HUES6 (cell line): ENCODE data around the gene KCNT1.

ENCODE experiments used
- H3K27ac ChIP-seq: 2 replicates; pipeline ENCODE4 v1.7.0; 2013; ENCODE audit warnings: low read depth, mild to moderate bottlenecking, low read length, inconsistent platforms
- H3K27me3 ChIP-seq: 2 replicates; pipeline ENCODE4 v1.6.1; 2013; ENCODE audit warnings: low read length; ENCODE audit not compliant: control insufficient read depth, insufficient read depth
- H3K36me3 ChIP-seq: 2 replicates; pipeline ENCODE4 v1.6.1; 2013; ENCODE audit warnings: low read length; ENCODE audit not compliant: control insufficient read depth, insufficient read depth
- H3K4me1 ChIP-seq: 2 replicates; pipeline ENCODE4 v1.6.1; 2013; ENCODE audit warnings: low read length; ENCODE audit not compliant: control insufficient read depth, insufficient read depth
- H3K4me3 ChIP-seq: 2 replicates; pipeline ENCODE4 v1.5.1; 2013; ENCODE audit warnings: low read depth, low read length
- H3K9ac ChIP-seq: one replicate; pipeline ENCODE4 v1.6.1; 2013; ENCODE audit warnings: mild to moderate bottlenecking, low read length
- H3K9me3 ChIP-seq: 2 replicates; pipeline ENCODE4 v1.6.1; 2013; ENCODE audit warnings: low read depth, low read length; ENCODE audit not compliant: control insufficient read depth, insufficient read depth

KCNT1 gene

DNA sequence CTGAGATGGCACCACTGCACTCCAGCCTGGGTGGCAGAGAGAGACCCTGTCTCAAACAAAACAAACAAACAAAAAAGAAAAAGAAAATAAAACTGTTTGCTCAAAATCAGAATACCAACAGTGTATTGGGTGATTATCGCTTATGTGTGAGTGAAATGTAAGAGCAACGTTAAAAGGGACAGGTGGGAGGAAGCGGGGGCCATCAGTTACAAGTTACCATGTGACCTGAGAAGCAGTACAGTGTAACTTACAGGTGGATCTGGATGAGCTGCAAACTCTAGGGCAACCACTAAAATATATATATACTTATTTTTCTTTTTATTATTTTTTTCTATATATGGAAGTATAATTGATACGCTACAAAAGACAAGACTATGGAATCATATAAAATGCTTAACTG lies 93.4 kb downstream of the KCNT1 start:
- Histone ChIP-seq H3K9me3 (no peaks in the 10 kb centered on the region), H3K4me3 (no peak overlapping the region), H3K36me3 (no peaks in the 10 kb centered on the region), H3K27me3 (no peaks in the 10 kb centered on the region), H3K9ac (no peak overlapping the region), H3K27ac (no peak overlapping the region), H3K4me1 (no peaks in the 10 kb centered on the region)

DNA sequence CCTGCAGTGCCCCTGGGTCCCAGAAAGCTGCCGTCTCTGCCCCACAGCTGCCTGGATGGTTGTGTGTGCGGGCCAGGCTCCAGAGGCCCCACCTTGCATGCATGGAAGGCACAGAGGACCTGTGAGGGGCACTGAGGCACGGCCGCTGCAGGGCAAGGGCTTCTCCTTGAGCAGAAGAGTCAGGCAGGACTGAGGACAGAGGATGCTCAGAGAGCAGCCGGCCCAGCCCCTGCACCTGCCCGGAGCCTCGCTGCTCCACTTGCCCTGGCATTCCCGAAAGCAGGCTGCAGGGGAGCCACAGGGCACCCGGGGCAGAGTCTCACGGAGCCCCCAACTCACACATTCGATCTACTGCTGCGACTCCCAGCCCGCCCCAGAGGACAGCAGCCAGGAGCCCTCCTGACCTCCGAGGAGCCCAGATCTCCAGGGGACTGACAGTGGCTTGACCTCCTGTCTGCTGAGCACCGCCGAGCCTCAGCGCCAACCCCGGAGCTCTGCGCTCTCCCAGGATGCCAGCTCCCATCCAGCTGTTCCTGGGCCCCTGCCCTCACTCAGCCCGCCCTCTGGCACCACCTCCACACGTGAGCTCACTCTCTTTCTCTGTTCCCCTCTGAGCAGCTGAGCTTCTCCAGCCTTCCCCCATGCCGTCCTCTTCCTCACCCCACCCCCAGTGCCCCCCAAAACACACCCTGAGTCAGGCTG lies 95.0 kb downstream of the KCNT1 start:
- Histone ChIP-seq H3K27ac (no peak overlapping the region), H3K9ac (no peak overlapping the region), H3K9me3 (0 out of 2 replicates have a peak, but pooled peaks cover 4% of the 10 kb centered on the region), H3K27me3 (no peaks in the 10 kb centered on the region), H3K4me3 (no peak overlapping the region), H3K4me1 (no peaks in the 10 kb centered on the region), H3K36me3 (no peaks in the 10 kb centered on the region)

DNA sequence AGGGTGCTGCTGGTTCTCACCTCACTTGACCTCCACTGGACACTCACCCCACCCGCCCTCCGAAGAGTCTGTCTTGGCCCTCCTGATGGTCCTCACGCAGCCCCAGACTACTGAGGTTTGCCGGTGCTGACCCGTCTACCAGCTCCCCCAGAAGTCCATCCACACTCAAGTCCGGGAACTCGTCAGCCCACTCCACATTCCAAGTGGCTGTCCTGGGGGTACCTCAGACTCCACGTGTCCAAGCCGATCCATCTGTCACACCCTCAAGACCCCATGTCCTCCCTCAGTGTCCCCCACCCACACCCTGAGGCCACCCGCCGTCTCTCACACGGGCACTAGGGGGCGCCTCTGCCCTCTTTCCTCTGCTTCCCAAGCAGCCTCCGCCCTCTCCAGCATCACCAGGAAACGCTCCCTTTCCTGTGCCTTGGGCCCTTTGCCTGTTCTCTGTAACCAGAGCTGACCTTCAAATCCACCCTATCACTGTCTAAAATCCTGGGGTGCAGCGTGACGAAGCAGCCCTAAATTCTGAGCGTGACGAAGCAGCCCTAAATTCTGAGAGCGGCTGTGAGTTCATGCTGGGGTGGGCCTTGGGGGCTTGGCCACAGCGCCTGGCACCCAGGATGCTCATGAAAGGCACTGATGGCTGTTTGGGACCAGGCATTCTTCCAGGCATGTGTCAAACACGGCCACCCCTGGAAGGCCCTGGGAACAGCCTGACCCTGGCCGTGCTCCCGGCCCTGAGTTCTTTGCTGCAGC lies 95.7 kb downstream of the KCNT1 start:
- H3K9ac ChIP-seq: no peak overlapping the region

DNA sequence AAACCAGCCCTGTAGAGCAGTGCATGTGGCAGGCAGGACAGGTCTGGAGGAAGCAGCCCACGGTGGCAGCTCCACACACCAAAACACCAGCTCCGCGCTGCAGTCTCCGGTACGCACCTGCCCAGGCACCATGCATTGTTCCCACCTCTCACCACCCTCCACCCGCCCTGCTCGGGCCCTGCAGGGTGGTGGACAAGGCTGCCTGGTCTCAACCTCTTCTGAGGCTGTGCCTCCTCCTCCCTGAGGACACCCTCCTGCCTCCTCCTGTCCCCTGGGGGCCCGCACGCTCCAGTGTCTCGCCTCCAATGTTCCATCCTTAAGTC lies 96.2 kb downstream of the KCNT1 start:
- Histone ChIP-seq H3K27ac (no peak overlapping the region), H3K4me1 (no peaks in the 10 kb centered on the region), H3K9ac (no peak overlapping the region), H3K27me3 (no peaks in the 10 kb centered on the region), H3K36me3 (no peaks in the 10 kb centered on the region), H3K4me3 (no peak overlapping the region), H3K9me3 (0 out of 2 replicates have a peak, but pooled peaks cover 4% of the 10 kb centered on the region)

More for the DNA sequence above, 95.7 kb downstream of the KCNT1 start:
- H3K4me3 ChIP-seq: no peak overlapping the region
- no peaks in the 10 kb centered on the region for H3K36me3 ChIP-seq
- H3K27me3 ChIP-seq: no peaks in the 10 kb centered on the region
- no peak overlapping the region for H3K27ac ChIP-seq
- H3K4me1 ChIP-seq: no peaks in the 10 kb centered on the region
- H3K9me3 ChIP-seq: 0 out of 2 replicates have a peak, but pooled peaks cover 4% of the 10 kb centered on the region

DNA sequence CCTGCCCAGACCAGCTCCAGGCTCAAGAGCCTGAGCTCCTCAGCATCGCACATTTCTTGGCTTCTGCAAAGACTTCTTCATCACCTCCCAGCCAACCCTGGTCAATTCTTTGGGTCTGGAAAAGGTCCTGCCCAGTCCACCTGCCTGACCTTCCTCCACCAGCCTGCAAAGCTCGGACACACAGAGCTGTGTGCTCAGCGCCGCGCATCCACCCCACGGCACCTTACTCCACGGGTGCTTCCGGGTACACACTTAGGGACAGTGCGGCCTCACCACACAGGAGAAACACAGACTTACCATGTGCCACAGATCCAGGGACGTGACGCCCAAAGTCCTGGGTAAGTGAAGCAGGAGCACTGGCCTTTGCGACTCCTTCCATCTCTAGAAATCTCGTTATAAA lies 97.3 kb downstream of the KCNT1 start:
- Histone ChIP-seq H3K36me3 (no peaks in the 10 kb centered on the region), H3K4me1 (no peaks in the 10 kb centered on the region), H3K9me3 (0 out of 2 replicates have a peak, but pooled peaks cover 4% of the 10 kb centered on the region), H3K9ac (no peak overlapping the region), H3K27ac (no peak overlapping the region), H3K4me3 (no peak overlapping the region), H3K27me3 (no peaks in the 10 kb centered on the region)

DNA sequence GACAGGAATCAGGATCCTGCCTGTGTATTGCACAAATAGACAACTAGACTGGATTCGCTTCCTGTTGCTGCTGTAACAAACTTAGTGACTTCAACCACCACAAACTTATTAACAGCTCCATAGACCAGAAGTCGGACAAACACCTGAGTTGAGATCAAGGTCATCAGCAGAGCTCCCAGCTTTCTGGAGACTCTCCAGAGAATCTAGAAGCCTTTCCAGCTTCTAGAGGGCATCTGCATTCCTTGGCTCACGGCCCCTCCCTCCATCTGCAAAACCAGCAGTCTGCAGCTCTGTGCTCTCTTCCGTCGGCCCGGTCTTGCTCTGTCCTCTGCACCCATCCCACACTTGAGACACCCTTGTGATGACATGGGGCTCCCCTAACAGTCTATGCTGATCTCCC lies 99.1 kb downstream of the KCNT1 start:
- Histone ChIP-seq H3K9ac (no peak overlapping the region), H3K27ac (no peak overlapping the region), H3K4me1 (no peaks in the 10 kb centered on the region; the same call in 1 of the 2 replicates), H3K36me3 (no peaks in the 10 kb centered on the region), H3K4me3 (no peak overlapping the region), H3K27me3 (no peaks in the 10 kb centered on the region), H3K9me3 (0 out of 2 replicates have a peak, but pooled peaks cover 4% of the 10 kb centered on the region)

DNA sequence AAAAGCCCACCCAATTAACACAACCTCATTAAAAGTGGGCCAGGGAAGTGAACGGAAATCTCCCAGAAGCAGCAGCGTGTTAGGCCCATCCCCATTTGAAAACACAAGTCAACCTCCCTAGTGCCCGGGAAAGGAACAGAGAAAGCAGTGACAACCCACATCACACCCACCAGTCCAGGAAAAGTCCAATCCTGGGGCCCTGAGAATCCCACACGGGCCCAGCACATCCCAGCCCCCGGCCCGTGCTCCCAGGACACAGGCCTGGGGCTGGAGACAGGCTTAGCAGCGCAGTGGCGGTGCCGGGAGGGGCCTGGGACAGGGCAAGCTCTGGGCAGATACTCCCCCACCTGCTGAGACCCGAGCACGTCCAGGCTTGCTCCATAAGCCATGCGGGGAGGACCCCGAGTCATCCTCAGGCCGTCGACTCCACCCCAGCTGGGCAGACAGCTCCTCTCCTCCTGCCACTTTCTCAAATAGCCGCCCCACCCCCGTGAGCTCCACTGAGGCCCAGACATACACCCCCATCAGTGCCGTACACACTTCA lies 101.0 kb downstream of the KCNT1 start:
- Histone ChIP-seq H3K4me1 (no peaks in the 10 kb centered on the region; the same call in 1 of the 2 replicates), H3K27ac (no peak overlapping the region), H3K27me3 (no peaks in the 10 kb centered on the region), H3K9me3 (0 out of 2 replicates have a peak, but pooled peaks cover 4% of the 10 kb centered on the region), H3K4me3 (no peak overlapping the region), H3K36me3 (no peaks in the 10 kb centered on the region; the same call in 1 of the 2 replicates), H3K9ac (no peak overlapping the region)

DNA sequence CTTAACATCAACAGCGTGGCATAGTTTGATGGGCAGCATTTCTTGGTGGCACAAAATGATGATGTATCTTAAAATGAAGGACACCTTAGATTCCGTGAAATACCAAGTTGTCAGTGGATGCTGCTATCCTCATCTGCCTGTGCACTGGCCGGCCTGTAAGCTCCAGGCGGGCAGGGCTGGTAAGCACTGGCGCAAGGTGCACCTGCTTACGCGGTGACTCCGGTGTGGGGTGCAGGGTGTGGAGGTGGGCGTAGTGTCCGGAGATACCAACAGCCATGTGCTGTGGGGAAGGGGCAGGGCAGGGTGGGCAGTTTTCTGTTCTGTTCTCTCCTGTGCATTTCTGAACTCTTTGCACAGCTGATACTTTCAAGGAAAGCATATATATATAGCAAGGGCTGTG lies 101.5 kb downstream of the KCNT1 start:
- no peaks in the 10 kb centered on the region; the same call in 1 of the 2 replicates for H3K4me1 ChIP-seq
- H3K9me3 ChIP-seq: 0 out of 2 replicates have a peak, but pooled peaks cover 4% of the 10 kb centered on the region
- no peaks in the 10 kb centered on the region for H3K27me3 ChIP-seq
- H3K4me3 ChIP-seq: no peak overlapping the region
- no peak overlapping the region for H3K27ac ChIP-seq
- no peak overlapping the region for H3K9ac ChIP-seq
- H3K36me3 ChIP-seq: peaks cover under 1% of the 10 kb centered on the region; the same call in 1 of the 2 replicates

DNA sequence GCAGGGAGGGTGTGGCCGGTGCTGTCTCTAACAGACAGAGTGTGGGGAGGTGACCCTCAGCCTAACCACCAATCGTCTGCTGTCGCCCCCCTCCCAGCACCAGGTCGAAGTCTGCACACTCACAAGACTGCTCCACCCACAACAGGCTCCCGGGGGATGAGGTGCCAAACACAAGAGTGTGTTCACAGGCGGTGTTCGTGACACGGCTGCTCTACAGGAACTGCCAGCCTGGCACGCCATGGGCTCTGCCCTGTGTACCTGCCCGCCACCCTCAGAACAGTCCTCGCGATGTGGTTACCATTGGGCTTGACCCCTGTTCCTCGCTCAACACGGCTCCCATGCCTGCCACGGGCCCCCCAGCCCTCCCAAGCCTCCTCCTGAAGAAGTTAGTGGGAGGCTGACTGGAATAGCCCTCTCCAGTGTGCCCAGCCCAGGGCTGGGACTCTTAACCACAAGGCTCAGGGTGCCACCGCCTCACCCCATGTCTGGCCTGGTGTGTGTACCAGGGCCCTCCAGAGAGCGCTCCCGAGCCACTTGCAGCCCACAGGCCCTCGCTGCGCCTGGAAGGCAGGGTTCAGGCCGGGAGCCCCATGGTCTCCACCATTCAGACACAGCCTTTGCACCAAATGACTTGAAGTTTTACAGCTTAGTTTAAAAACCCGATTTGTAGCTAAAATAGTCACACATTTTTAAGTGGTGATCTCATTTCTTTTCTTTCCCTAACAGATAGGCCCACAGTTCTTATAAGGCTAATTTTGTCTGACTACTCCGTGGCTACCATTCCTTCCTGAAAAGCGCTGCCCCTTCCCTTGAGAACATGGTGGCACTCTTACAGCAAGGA lies 102.8 kb downstream of the KCNT1 start:
- no peaks in the 10 kb centered on the region for H3K27me3 ChIP-seq
- peaks cover 10% of the 10 kb centered on the region for H3K36me3 ChIP-seq
- 0 out of 2 replicates have a peak, but pooled peaks cover 4% of the 10 kb centered on the region for H3K9me3 ChIP-seq
- H3K27ac ChIP-seq: no peak overlapping the region
- no peaks in the 10 kb centered on the region; the same call in 1 of the 2 replicates for H3K4me1 ChIP-seq
- H3K9ac ChIP-seq: no peak overlapping the region
- H3K4me3 ChIP-seq: no peak overlapping the region

DNA sequence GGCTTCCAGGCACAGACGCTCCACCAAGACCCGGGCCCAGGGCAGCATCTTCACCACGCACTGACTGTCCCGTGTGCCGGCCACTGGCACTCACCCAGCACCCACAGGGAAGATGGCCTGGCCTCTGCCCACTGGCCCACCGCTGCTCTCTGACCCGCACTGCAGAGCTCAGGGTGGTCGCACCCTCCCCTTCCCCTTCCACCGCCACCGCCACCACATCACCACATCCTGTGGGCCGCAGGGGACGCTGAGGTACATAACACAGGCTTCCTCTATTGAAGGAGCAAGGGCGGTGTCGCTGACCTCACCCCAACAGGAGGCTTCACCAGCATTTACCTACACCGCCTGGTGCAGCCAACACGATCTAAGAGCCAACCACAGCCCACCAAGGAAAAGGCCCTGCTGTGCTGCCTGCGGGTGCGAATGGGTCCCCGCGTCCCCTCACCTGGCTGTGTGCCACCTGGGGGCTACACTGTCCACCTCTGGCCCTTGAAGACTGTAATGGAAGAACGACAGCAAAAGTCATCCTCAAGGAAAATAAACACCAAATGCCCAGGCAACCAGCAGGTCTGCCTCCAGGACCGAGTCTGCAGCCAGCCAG lies 103.5 kb downstream of the KCNT1 start:
- no peak overlapping the region for H3K4me3 ChIP-seq
- H3K36me3 ChIP-seq: peaks cover 17% of the 10 kb centered on the region
- no peak overlapping the region for H3K27ac ChIP-seq
- H3K9me3 ChIP-seq: 0 out of 2 replicates have a peak, but pooled peaks cover 4% of the 10 kb centered on the region
- H3K27me3 ChIP-seq: no peaks in the 10 kb centered on the region
- no peaks in the 10 kb centered on the region; the same call in 1 of the 2 replicates for H3K4me1 ChIP-seq
- H3K9ac ChIP-seq: no peak overlapping the region
